K562 (cell line): ENCODE results near the gene CCDC73. TPM values are rescaled to one million over a fixed set of nuclear protein-coding genes. Genes with fewer than 3 reads are reported as not detected.
"Not testable (repeated sequence)": the region's sequence is repeated elsewhere in the genome, so short reads cannot be mapped to it uniquely, and the experiment has no call there.

ENCODE experiments used
- ATAC-seq: fragments of 200-7000 bp; cut with Tn5 transposase; 3 replicates; pipeline ENCODE4 v1.9.1; 2020; ENCODE audit warnings: moderate library complexity
- BruUV-seq: library from RNA; stranded (reverse); fragments of 400-500 nt; replicated peaks from 2 replicates; lab custom pipeline; 2021; lab: Mats Ljungman, UMichigan
- CTCF ChIA-PET: fragments of 300-600 bp; formaldehyde crosslinking; extraction: SDS; loops from one replicate; lab custom pipeline; 2021; ENCODE audit warnings: low intra/inter-chr PET ratio; lab: Yijun Ruan, JAX
- POLR2A ChIA-PET: fragments of 300-600, 350-650 bp; sonication (Branson Sonifier 250); formaldehyde crosslinking; extraction: SDS; loops from one replicate; lab custom pipeline; 2021; ENCODE audit warnings: antibody characterized with exemption, inconsistent platforms; lab: Yijun Ruan, JAX
- DNase-seq, 4 experiments: peaks; one replicate each; pipeline versions ENCODE4 v3.0.0 to v3.0.0-alpha.2; 2011 to 2018; ENCODE audit warnings: low spot score in 3 of 4, mixed read lengths in 3 of 4; ENCODE audit errors: extremely low read depth in 1 of 4
- FAIRE-seq: peaks from 2 replicates; lab custom pipeline; 2011; peaks lifted over from hg19 to GRCh38; lab: Jason Lieb, UNC
- H2AFZ ChIP-seq: 2 replicates; pipeline ENCODE4 v1.6.0; 2011; ENCODE audit warnings: low read depth, low read length, control low read depth, inconsistent platforms
- H3K27ac ChIP-seq: fragments of 200-600 bp; 3 replicates; pipeline ENCODE4 v1.8.0; 2011; ENCODE audit warnings: low read depth, mild to moderate bottlenecking, control low read depth, inconsistent platforms, low read length, moderate library complexity, mixed read lengths; ENCODE audit errors: extremely low read depth
- H3K27me3 ChIP-seq, 2 experiments: fragments of 300-600 bp in 1 of 2; 2 replicates in 1 of 2; 3 replicates in 1 of 2; pipeline versions ENCODE4 v1.6.0 to v1.8.0; 2011; ENCODE audit warnings: inconsistent platforms in 2 of 2, low read length in 2 of 2, mild to moderate bottlenecking in 1 of 2, mixed read lengths in 1 of 2, moderate library complexity in 1 of 2; ENCODE audit not compliant: control insufficient read depth in 2 of 2, insufficient read depth in 2 of 2
- H3K36me3 ChIP-seq: fragments of 300-600 bp; 3 replicates; pipeline ENCODE4 v1.8.0; 2011; ENCODE audit warnings: mild to moderate bottlenecking, low read length, inconsistent platforms; ENCODE audit not compliant: control insufficient read depth, insufficient read depth
- H3K4me1 ChIP-seq, 2 experiments: fragments of 200-600 bp in 1 of 2; replicated peaks in 1 of 2; 2 replicates in 1 of 2; 3 replicates in 1 of 2; pipeline versions ENCODE4 v1.5.1 to v1.8.0; 2011; ENCODE audit warnings: inconsistent platforms in 2 of 2, low read length in 2 of 2, mild to moderate bottlenecking in 1 of 2, mixed read lengths in 1 of 2, moderate library complexity in 1 of 2; ENCODE audit not compliant: control insufficient read depth in 2 of 2, insufficient read depth in 2 of 2
- H3K4me2 ChIP-seq: 2 replicates; pipeline ENCODE4 v1.6.1; 2011; ENCODE audit warnings: low read length, control low read depth, inconsistent platforms, mixed read lengths; ENCODE audit not compliant: insufficient read depth
- H3K4me3 ChIP-seq: fragments of 200-600 bp; sonication (generic), shearing (Covaris generic); 2 replicates; pipeline ENCODE4 v1.5.1; 2016; ENCODE audit warnings: control low read depth, inconsistent platforms
- H3K79me2 ChIP-seq: fragments of 200-600 bp; 3 replicates; pipeline ENCODE4 v1.8.0; 2011; ENCODE audit warnings: low read length, inconsistent platforms; ENCODE audit not compliant: control insufficient read depth, insufficient read depth
- H3K9ac ChIP-seq, 2 experiments: 2 replicates each; pipeline versions ENCODE4 v1.6.0 to v1.6.1; 2011; ENCODE audit warnings: low read depth in 2 of 2, low read length in 2 of 2, control low read depth in 1 of 2, inconsistent platforms in 1 of 2, mild to moderate bottlenecking in 1 of 2, mixed read lengths in 1 of 2; ENCODE audit not compliant: insufficient read depth in 1 of 2
- H3K9me1 ChIP-seq: one replicate; pipeline ENCODE4 v1.6.0; 2011; ENCODE audit warnings: inconsistent platforms, mild to moderate bottlenecking, low read length, moderate library complexity; ENCODE audit not compliant: control insufficient read depth, insufficient read depth
- H3K9me3 ChIP-seq: replicated peaks from 2 replicates; pipeline ENCODE4 v1.5.1; 2011; ENCODE audit warnings: low read depth, low read length, inconsistent platforms; ENCODE audit not compliant: control insufficient read depth, insufficient read depth
- H4K20me1 ChIP-seq: replicated peaks from 2 replicates; pipeline ENCODE4 v1.6.1; 2011; ENCODE audit warnings: low read length, inconsistent platforms, mixed read lengths; ENCODE audit not compliant: control insufficient read depth, insufficient read depth
- FOXA3 ChIP-seq, 2 experiments: fragments of 450-650 bp in 1 of 2; sonication (generic) in 1 of 2; formaldehyde crosslinking; IDR thresholded peaks in 1 of 2; conservative IDR thresholded peaks in 1 of 2; 2 replicates each; pipeline versions ENCODE4 v1.4.0 to v1.8.0; 2020 to 2022; ENCODE audit warnings: mild to moderate bottlenecking in 2 of 2, missing genetic modification reagents in 1 of 2
- PCBP2 ChIP-seq: fragments of 200-400 bp; formaldehyde crosslinking; IDR thresholded peaks from 2 replicates; pipeline ENCODE4 v1.6.1; 2018; ENCODE audit warnings: low read length, low read depth, mild to moderate bottlenecking, moderate library complexity; ENCODE audit not compliant: poor library complexity, severe bottlenecking
- RB1 ChIP-seq: fragments of 450-650 bp; IDR thresholded peaks from 2 replicates; pipeline ENCODE4 v1.6.1; 2017; ENCODE audit warnings: low read depth, mild to moderate bottlenecking
- TCF7 ChIP-seq: sonication (generic); IDR thresholded peaks from 2 replicates; pipeline ENCODE4 v1.6.1; 2016; ENCODE audit warnings: antibody characterized with exemption, borderline replicate concordance
- ZNF134 ChIP-seq: fragments of 250-450 bp; sonication (Bioruptor Pico); conservative IDR thresholded peaks from 2 replicates; pipeline ENCODE4 v1.4.0; 2020
- ZNF695 ChIP-seq: fragments of 450-650 bp; formaldehyde crosslinking; IDR thresholded peaks from 2 replicates; pipeline ENCODE4 v1.4.0; 2020; ENCODE audit warnings: mild to moderate bottlenecking, moderate library complexity
- ZNF780A ChIP-seq: fragments of 250-450 bp; sonication (Bioruptor Pico); IDR thresholded peaks from 2 replicates; pipeline ENCODE4 v1.5.0; 2021; ENCODE audit warnings: mild to moderate bottlenecking
- WGBS: fragments of 100-300 bp; shearing (Covaris generic); methylation state at CpG from one replicate; pipeline ENCODE4 v1.1.6; 2016; ENCODE audit warnings: low coverage, mixed read lengths; ENCODE audit not compliant: insufficient coverage; ENCODE audit errors: missing lambda C conversion rate; 5-methylcytosine and 5-hydroxymethylcytosine counted together
- in situ Hi-C: fragments of 300-500 bp; cut with MboI; formaldehyde crosslinking; loops from 4 replicates; pipeline ENCODE4 v1.15.0; 2018; ENCODE audit warnings: inconsistent platforms, mixed read lengths
- intact Hi-C: fragments of 100-400 bp; cut with micrococcal nuclease; formaldehyde crosslinking; loops from 2 replicates; pipeline ENCODE4 v1.14.2; 2022
- polyA plus RNA-seq, 8 experiments: library from polyadenylated mRNA; depleted of rRNA in 4 of 8; stranded (reverse) in 5 of 8; unstranded in 3 of 8; fragments of >200 nt; fragmentation: Nextera tagmentation in 2 of 8; fragmentation: Illumina TruSeq in 1 of 8; extraction: Ambion mirVana in 2 of 8; extraction: Trizol in 1 of 8; gene quantifications; 2 replicates each; pipeline versions ENCODE4 v1.2.1 to v1.2.3, GENCODE V29; 2011 to 2014; ENCODE audit warnings: inconsistent platforms in 1 of 8, missing spikeins in 1 of 8
- total RNA-seq, 7 experiments: library from RNA; depleted of rRNA in 6 of 7; stranded (reverse); fragments of >200 nt in 6 of 7; fragmentation: Illumina TruSeq in 2 of 7; extraction: Trizol in 2 of 7; gene quantifications; 2 replicates each; pipeline versions ENCODE4 v1.2.1 to v1.2.3, GENCODE V29; 2011 to 2021; ENCODE audit warnings: low replicate concordance in 1 of 7
- TF ChIP-seq, protein P1 (sequence below): fragments of 250-450 bp; sonication (Bioruptor Pico); IDR thresholded peaks from 2 replicates; pipeline ENCODE4 v1.4.0; 2020; ENCODE audit warnings: mild to moderate bottlenecking, moderate library complexity, borderline replicate concordance
- TF ChIP-seq, protein P2 (sequence below): sonication (generic); formaldehyde crosslinking; IDR thresholded peaks from 2 replicates; pipeline ENCODE4 v1.8.1; 2022; ENCODE audit warnings: missing genetic modification reagents
- TF ChIP-seq, protein P3 (sequence below): sonication (generic); formaldehyde crosslinking; IDR thresholded peaks from 2 replicates; pipeline ENCODE4 v1.8.0; 2023; ENCODE audit warnings: mild to moderate bottlenecking, missing genetic modification reagents

CCDC73 gene
- total and polyA plus RNA-seq, 9 of the 15 experiments (the other 6 are each of a cell fraction or from before 2014, with no cell fraction given): 0.20 to 0.21 TPM; not detected in 7

DNA sequence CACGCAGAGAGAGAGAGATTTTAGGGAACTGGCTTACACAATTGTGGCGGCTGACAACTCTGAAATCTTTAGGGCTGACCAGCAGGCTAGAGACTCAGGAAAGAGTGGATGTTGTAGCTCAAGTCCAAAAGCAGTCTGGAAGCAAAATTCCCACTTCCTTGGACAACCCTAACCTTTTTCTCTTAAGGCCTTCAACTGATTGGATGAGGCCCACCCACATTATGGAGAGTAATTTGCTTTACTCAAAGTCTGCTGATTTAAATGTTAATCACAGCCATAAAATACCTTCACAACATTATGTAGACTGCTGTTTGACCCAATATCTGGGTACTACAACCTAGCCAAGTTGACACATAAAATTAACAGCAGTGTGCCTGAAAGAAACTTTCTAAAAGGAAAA is 32.7 kb downstream of the CCDC73 start:
- POLR2A ChIA-PET, H3K9ac ChIP-seq, H3K27ac ChIP-seq, H3K4me1 ChIP-seq, H3K27me3 ChIP-seq, H3K36me3 ChIP-seq, H3K79me2 ChIP-seq, H3K9me3 ChIP-seq, CTCF ChIA-PET, in situ Hi-C loops, FAIRE-seq, H4K20me1 ChIP-seq, BruUV-seq, H3K9me1 ChIP-seq, H3K4me2 ChIP-seq, H3K4me3 ChIP-seq, ATAC-seq, H2AFZ ChIP-seq, intact Hi-C loops, DNase-seq: not testable (repeated sequence)
- WGBS: 0% methylated on average over 2 of the region's 2 CpGs
- peak; percentile 90 for TF ChIP-seq ZNF134 (CRISPR knock-in tag)

DNA sequence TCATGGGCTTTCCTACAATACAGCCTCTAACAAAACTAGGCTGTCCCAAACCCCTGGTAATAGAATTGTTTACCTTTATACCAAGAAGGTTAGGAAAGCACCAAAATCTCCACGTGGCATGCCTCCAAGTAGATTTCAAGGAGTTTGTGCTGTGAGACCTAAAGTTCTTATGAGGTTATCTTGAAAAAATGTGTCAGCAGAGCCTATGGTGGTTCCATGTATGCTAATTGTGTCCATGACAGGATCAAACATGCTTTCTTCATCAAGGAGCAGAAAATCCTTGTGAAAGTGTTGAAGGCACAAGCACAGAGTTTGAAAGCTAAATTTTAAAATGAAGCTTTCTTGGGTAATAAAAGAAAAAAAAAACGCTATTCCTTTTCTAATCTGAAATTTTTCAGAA is 36.2 kb downstream of the CCDC73 start:
- ChIA-PET POLR2A (no interaction called here), CTCF (no interaction called here)
- H3K4me3 ChIP-seq: no peak overlapping the region
- ATAC-seq (no peak), DNase-seq (no peak), FAIRE-seq (no peak)
- H3K36me3 ChIP-seq: no peaks in the 10 kb centered on the region
- WGBS: 0% methylated on average over 2 of the region's 2 CpGs
- H3K4me1 ChIP-seq: no peaks in the 10 kb centered on the region
- H3K79me2 ChIP-seq: no peaks in the 10 kb centered on the region
- H3K9me3 ChIP-seq: no peaks in the 10 kb centered on the region
- intact Hi-C loops: no loop called here
- in situ Hi-C loops: no loop called here
- H3K27me3 ChIP-seq: no peaks in the 10 kb centered on the region
- no peak overlapping the region for H3K27ac ChIP-seq
- BruUV-seq: no TSS peak
- no peaks in the 10 kb centered on the region for H4K20me1 ChIP-seq
- no peaks in the 10 kb centered on the region for H3K9me1 ChIP-seq
- no peak overlapping the region for H3K4me2 ChIP-seq
- H2AFZ ChIP-seq: no peak overlapping the region
- no peak overlapping the region for H3K9ac ChIP-seq
- TF ChIP-seq FOXA3 (CRISPR knock-in tag; conservative IDR thresholded peaks at IDR 0.05 in 1 of 2, IDR thresholded peaks at IDR 0.05 in 1 of 2) (no peak), ZNF695 (CRISPR knock-in tag) (no peak), RB1 (no peak), TCF7 (no peak), ZNF780A (CRISPR knock-in tag) (no peak), PCBP2 (no peak)
- TF ChIP-seq, protein P1, sequence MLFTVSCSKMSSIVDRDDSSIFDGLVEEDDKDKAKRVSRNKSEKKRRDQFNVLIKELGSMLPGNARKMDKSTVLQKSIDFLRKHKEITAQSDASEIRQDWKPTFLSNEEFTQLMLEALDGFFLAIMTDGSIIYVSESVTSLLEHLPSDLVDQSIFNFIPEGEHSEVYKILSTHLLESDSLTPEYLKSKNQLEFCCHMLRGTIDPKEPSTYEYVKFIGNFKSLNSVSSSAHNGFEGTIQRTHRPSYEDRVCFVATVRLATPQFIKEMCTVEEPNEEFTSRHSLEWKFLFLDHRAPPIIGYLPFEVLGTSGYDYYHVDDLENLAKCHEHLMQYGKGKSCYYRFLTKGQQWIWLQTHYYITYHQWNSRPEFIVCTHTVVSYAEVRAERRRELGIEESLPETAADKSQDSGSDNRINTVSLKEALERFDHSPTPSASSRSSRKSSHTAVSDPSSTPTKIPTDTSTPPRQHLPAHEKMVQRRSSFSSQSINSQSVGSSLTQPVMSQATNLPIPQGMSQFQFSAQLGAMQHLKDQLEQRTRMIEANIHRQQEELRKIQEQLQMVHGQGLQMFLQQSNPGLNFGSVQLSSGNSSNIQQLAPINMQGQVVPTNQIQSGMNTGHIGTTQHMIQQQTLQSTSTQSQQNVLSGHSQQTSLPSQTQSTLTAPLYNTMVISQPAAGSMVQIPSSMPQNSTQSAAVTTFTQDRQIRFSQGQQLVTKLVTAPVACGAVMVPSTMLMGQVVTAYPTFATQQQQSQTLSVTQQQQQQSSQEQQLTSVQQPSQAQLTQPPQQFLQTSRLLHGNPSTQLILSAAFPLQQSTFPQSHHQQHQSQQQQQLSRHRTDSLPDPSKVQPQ (CRISPR knock-in tag): no peak
- TF ChIP-seq, protein P2, sequence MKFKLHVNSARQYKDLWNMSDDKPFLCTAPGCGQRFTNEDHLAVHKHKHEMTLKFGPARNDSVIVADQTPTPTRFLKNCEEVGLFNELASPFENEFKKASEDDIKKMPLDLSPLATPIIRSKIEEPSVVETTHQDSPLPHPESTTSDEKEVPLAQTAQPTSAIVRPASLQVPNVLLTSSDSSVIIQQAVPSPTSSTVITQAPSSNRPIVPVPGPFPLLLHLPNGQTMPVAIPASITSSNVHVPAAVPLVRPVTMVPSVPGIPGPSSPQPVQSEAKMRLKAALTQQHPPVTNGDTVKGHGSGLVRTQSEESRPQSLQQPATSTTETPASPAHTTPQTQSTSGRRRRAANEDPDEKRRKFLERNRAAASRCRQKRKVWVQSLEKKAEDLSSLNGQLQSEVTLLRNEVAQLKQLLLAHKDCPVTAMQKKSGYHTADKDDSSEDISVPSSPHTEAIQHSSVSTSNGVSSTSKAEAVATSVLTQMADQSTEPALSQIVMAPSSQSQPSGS: no peak
- TF ChIP-seq, protein P3, sequence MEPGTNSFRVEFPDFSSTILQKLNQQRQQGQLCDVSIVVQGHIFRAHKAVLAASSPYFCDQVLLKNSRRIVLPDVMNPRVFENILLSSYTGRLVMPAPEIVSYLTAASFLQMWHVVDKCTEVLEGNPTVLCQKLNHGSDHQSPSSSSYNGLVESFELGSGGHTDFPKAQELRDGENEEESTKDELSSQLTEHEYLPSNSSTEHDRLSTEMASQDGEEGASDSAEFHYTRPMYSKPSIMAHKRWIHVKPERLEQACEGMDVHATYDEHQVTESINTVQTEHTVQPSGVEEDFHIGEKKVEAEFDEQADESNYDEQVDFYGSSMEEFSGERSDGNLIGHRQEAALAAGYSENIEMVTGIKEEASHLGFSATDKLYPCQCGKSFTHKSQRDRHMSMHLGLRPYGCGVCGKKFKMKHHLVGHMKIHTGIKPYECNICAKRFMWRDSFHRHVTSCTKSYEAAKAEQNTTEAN (CRISPR knock-in tag): no peak
